ENCODE data around the gene SHISA9.

The SHISA9 gene

GRCh38 chr16:13157082-13157481 is 255.7 kb downstream of the SHISA9 start:
- Mint-ChIP-seq H3K27me3 (no peaks in the 10 kb centered on the region), H3K4me1 (no peaks in the 10 kb centered on the region), H3K36me3 (ENCODE audit: insufficient read depth) (no peaks in the 10 kb centered on the region), H3K9me3 (no peaks in the 10 kb centered on the region), H3K27ac (ENCODE audit: low read depth) (no peak overlapping the region), H3K4me3 (no peak overlapping the region)
- no peak for ATAC-seq (replicated peaks; ENCODE audit: extremely low read depth, poor library complexity, severe bottlenecking)
- no peak for DNase-seq (ENCODE audit: low spot score in 2 of 2)

GRCh38 chr16:13158427-13158826 is 257.0 kb downstream of the SHISA9 start:
- Mint-ChIP-seq H3K27me3 (no peaks in the 10 kb centered on the region), H3K9me3 (no peaks in the 10 kb centered on the region), H3K4me1 (no peaks in the 10 kb centered on the region), H3K27ac (ENCODE audit: low read depth) (no peak overlapping the region), H3K36me3 (ENCODE audit: insufficient read depth) (no peaks in the 10 kb centered on the region), H3K4me3 (no peak overlapping the region)
- DNase-seq (ENCODE audit: low spot score in 2 of 2) (no peak), ATAC-seq (replicated peaks; ENCODE audit: extremely low read depth, poor library complexity, severe bottlenecking) (no peak)

GRCh38 chr16:13165024-13165423 is 263.6 kb downstream of the SHISA9 start:
- H3K27ac Mint-ChIP-seq (ENCODE audit: low read depth) = no peak overlapping the region
- ATAC-seq (replicated peaks; ENCODE audit: extremely low read depth, poor library complexity, severe bottlenecking) = no peak
- no peak for DNase-seq (ENCODE audit: low spot score in 2 of 2)
- H3K4me3 Mint-ChIP-seq = no peak overlapping the region
- H3K36me3 Mint-ChIP-seq (ENCODE audit: insufficient read depth) = no peaks in the 10 kb centered on the region
- no peaks in the 10 kb centered on the region for H3K27me3 Mint-ChIP-seq
- no peaks in the 10 kb centered on the region for H3K4me1 Mint-ChIP-seq
- peaks cover 17% of the 10 kb centered on the region for H3K9me3 Mint-ChIP-seq

GRCh38 chr16:13168091-13168572 is 266.7 kb downstream of the SHISA9 start:
- Mint-ChIP-seq H3K9me3 (peaks cover 23% of the 10 kb centered on the region), H3K4me3 (no peak overlapping the region), H3K36me3 (ENCODE audit: insufficient read depth) (no peaks in the 10 kb centered on the region), H3K27ac (ENCODE audit: low read depth) (no peak overlapping the region), H3K4me1 (no peaks in the 10 kb centered on the region), H3K27me3 (no peaks in the 10 kb centered on the region)
- ATAC-seq (replicated peaks; ENCODE audit: extremely low read depth, poor library complexity, severe bottlenecking) (no peak), DNase-seq (ENCODE audit: low spot score in 2 of 2) (no peak)

GRCh38 chr16:13171313-13171712 is 269.9 kb downstream of the SHISA9 start:
- no peak overlapping the region for H3K4me3 Mint-ChIP-seq
- no peak overlapping the region for H3K27ac Mint-ChIP-seq (ENCODE audit: low read depth)
- H3K36me3 Mint-ChIP-seq (ENCODE audit: insufficient read depth) = no peaks in the 10 kb centered on the region
- H3K4me1 Mint-ChIP-seq = no peaks in the 10 kb centered on the region
- DNase-seq (ENCODE audit: low spot score in 2 of 2) (no peak), ATAC-seq (replicated peaks; ENCODE audit: extremely low read depth, poor library complexity, severe bottlenecking) (no peak)
- H3K9me3 Mint-ChIP-seq = peaks cover 18% of the 10 kb centered on the region
- no peaks in the 10 kb centered on the region for H3K27me3 Mint-ChIP-seq

- H3K4me1 Mint-ChIP-seq = no peaks in the 10 kb centered on the region
- DNase-seq (ENCODE audit: low spot score in 2 of 2) (no peak), ATAC-seq (replicated peaks; ENCODE audit: extremely low read depth, poor library complexity, severe bottlenecking) (no peak)
- H3K27ac Mint-ChIP-seq (ENCODE audit: low read depth) = no peak overlapping the region
- H3K9me3 Mint-ChIP-seq = peaks cover 15% of the 10 kb centered on the region
- no peak overlapping the region for H3K4me3 Mint-ChIP-seq
- H3K36me3 Mint-ChIP-seq (ENCODE audit: insufficient read depth) = no peaks in the 10 kb centered on the region
- no peaks in the 10 kb centered on the region for H3K27me3 Mint-ChIP-seq
These were observed 275.3 kb downstream of the SHISA9 start for GRCh38 chr16:13176711-13177110.

GRCh38 chr16:13178318-13178717 is 276.9 kb downstream of the SHISA9 start:
- Mint-ChIP-seq H3K4me1 (no peaks in the 10 kb centered on the region), H3K27me3 (no peaks in the 10 kb centered on the region), H3K36me3 (ENCODE audit: insufficient read depth) (no peaks in the 10 kb centered on the region), H3K4me3 (no peak overlapping the region), H3K9me3 (peaks cover 8% of the 10 kb centered on the region), H3K27ac (ENCODE audit: low read depth) (no peak overlapping the region)
- no peak for ATAC-seq (replicated peaks; ENCODE audit: extremely low read depth, poor library complexity, severe bottlenecking)
- DNase-seq (ENCODE audit: low spot score in 2 of 2) = no peak

GRCh38 chr16:13181432-13181831 is 280.0 kb downstream of the SHISA9 start:
- peaks cover 20% of the 10 kb centered on the region for H3K9me3 Mint-ChIP-seq
- H3K27ac Mint-ChIP-seq (ENCODE audit: low read depth) = no peak overlapping the region
- H3K27me3 Mint-ChIP-seq = no peaks in the 10 kb centered on the region
- ATAC-seq (replicated peaks; ENCODE audit: extremely low read depth, poor library complexity, severe bottlenecking) = no peak
- H3K36me3 Mint-ChIP-seq (ENCODE audit: insufficient read depth) = no peaks in the 10 kb centered on the region
- H3K4me3 Mint-ChIP-seq = no peak overlapping the region
- no peak for DNase-seq (ENCODE audit: low spot score in 2 of 2)
- no peaks in the 10 kb centered on the region for H3K4me1 Mint-ChIP-seq

- DNase-seq (ENCODE audit: low spot score in 2 of 2) = no peak
- Mint-ChIP-seq H3K27me3 (no peaks in the 10 kb centered on the region), H3K9me3 (peaks cover 12% of the 10 kb centered on the region), H3K27ac (ENCODE audit: low read depth) (no peak overlapping the region), H3K36me3 (ENCODE audit: insufficient read depth) (no peaks in the 10 kb centered on the region), H3K4me3 (no peak overlapping the region), H3K4me1 (no peaks in the 10 kb centered on the region)
- ATAC-seq (replicated peaks; ENCODE audit: extremely low read depth, poor library complexity, severe bottlenecking) = no peak
These were observed 285.4 kb downstream of the SHISA9 start for GRCh38 chr16:13186813-13187212.

GRCh38 chr16:13189250-13189649 is 287.9 kb downstream of the SHISA9 start:
- Mint-ChIP-seq H3K27ac (ENCODE audit: low read depth) (no peak overlapping the region), H3K27me3 (no peaks in the 10 kb centered on the region), H3K36me3 (ENCODE audit: insufficient read depth) (no peaks in the 10 kb centered on the region), H3K4me1 (no peaks in the 10 kb centered on the region), H3K9me3 (peaks cover 9% of the 10 kb centered on the region), H3K4me3 (no peak overlapping the region)
- DNase-seq (ENCODE audit: low spot score in 2 of 2) = no peak
- no peak for ATAC-seq (replicated peaks; ENCODE audit: extremely low read depth, poor library complexity, severe bottlenecking)

- Mint-ChIP-seq H3K9me3 (peaks cover 4% of the 10 kb centered on the region), H3K4me1 (no peaks in the 10 kb centered on the region), H3K4me3 (no peak overlapping the region), H3K27ac (ENCODE audit: low read depth) (no peak overlapping the region), H3K27me3 (no peaks in the 10 kb centered on the region), H3K36me3 (ENCODE audit: insufficient read depth) (no peaks in the 10 kb centered on the region)
- ATAC-seq (replicated peaks; ENCODE audit: extremely low read depth, poor library complexity, severe bottlenecking) = no peak
- no peak for DNase-seq (ENCODE audit: low spot score in 2 of 2)
These were observed 292.3 kb downstream of the SHISA9 start for GRCh38 chr16:13193721-13194120.

- DNase-seq (ENCODE audit: low spot score in 2 of 2) (no peak), ATAC-seq (replicated peaks; ENCODE audit: extremely low read depth, poor library complexity, severe bottlenecking) (no peak)
- Mint-ChIP-seq H3K36me3 (ENCODE audit: insufficient read depth) (no peaks in the 10 kb centered on the region), H3K27ac (ENCODE audit: low read depth) (no peak overlapping the region), H3K4me3 (no peak overlapping the region), H3K4me1 (no peaks in the 10 kb centered on the region), H3K27me3 (no peaks in the 10 kb centered on the region), H3K9me3 (peaks cover 4% of the 10 kb centered on the region)
These were observed 293.4 kb downstream of the SHISA9 start for GRCh38 chr16:13194766-13195165.

GRCh38 chr16:13203725-13204124 is 302.3 kb downstream of the SHISA9 start:
- no peak overlapping the region for H3K4me3 Mint-ChIP-seq
- H3K4me1 Mint-ChIP-seq = no peaks in the 10 kb centered on the region
- H3K27ac Mint-ChIP-seq (ENCODE audit: low read depth) = no peak overlapping the region
- no peaks in the 10 kb centered on the region for H3K27me3 Mint-ChIP-seq
- H3K9me3 Mint-ChIP-seq = peaks cover 5% of the 10 kb centered on the region
- H3K36me3 Mint-ChIP-seq (ENCODE audit: insufficient read depth) = no peaks in the 10 kb centered on the region
- ATAC-seq (replicated peaks; ENCODE audit: extremely low read depth, poor library complexity, severe bottlenecking) (no peak), DNase-seq (ENCODE audit: low spot score in 2 of 2) (no peak)

GRCh38 chr16:13205352-13205751 is 304.0 kb downstream of the SHISA9 start:
- no peaks in the 10 kb centered on the region for H3K4me1 Mint-ChIP-seq
- no peaks in the 10 kb centered on the region for H3K27me3 Mint-ChIP-seq
- H3K27ac Mint-ChIP-seq (ENCODE audit: low read depth) = no peak overlapping the region
- H3K9me3 Mint-ChIP-seq = no peaks in the 10 kb centered on the region
- ATAC-seq (replicated peaks; ENCODE audit: extremely low read depth, poor library complexity, severe bottlenecking) = no peak
- H3K4me3 Mint-ChIP-seq = no peak overlapping the region
- no peak for DNase-seq (ENCODE audit: low spot score in 2 of 2)
- H3K36me3 Mint-ChIP-seq (ENCODE audit: insufficient read depth) = peaks cover 3% of the 10 kb centered on the region

Data from central memory CD8-positive, alpha-beta T cell (primary cell).